SK-N-SH treated with all-trans-retinoic acid at 6 μM for 48 hours (cell line): Measurements from ENCODE around the gene PDHB.

Experiments
- ATAC-seq: fragments of 200-7000 bp; cut with Tn5 transposase; 3 replicates; pipeline ENCODE4 v1.9.1; 2020; ENCODE audit warnings: mild to moderate bottlenecking, moderate library complexity
- ARNTL ChIP-seq: fragments of 450-650 bp; formaldehyde crosslinking; IDR thresholded peaks from 2 replicates; pipeline ENCODE4 v1.5.0; 2020; ENCODE audit warnings: low read depth, mild to moderate bottlenecking, moderate library complexity, borderline replicate concordance
- BACH2 ChIP-seq: fragments of 250-450 bp; sonication (Bioruptor Pico); IDR thresholded peaks from 2 replicates; pipeline ENCODE4 v1.9.0; 2021; ENCODE audit warnings: mild to moderate bottlenecking, borderline replicate concordance
- CREB5 ChIP-seq: fragments of 250-450 bp; sonication (Bioruptor Pico); IDR thresholded peaks from 2 replicates; pipeline ENCODE4 v1.5.1; 2020; ENCODE audit warnings: low read depth, mild to moderate bottlenecking, moderate library complexity
- CSDC2 ChIP-seq: fragments of 250-450 bp; sonication (Bioruptor Pico); IDR thresholded peaks from 2 replicates; pipeline ENCODE4 v1.5.0; 2020; ENCODE audit warnings: mild to moderate bottlenecking, moderate library complexity
- ESRRG ChIP-seq: fragments of 250-450 bp; sonication (Bioruptor Pico); IDR thresholded peaks from 2 replicates; pipeline ENCODE4 v1.6.1; 2021; ENCODE audit warnings: mild to moderate bottlenecking
- ISL1 ChIP-seq: fragments of 250-450 bp; sonication (Bioruptor Pico); IDR thresholded peaks from 2 replicates; pipeline ENCODE4 v2.1.2; 2022; ENCODE audit warnings: mild to moderate bottlenecking, moderate library complexity
- OSR1 ChIP-seq: fragments of 250-450 bp; sonication (Bioruptor Pico); IDR thresholded peaks from 2 replicates; pipeline ENCODE4 v1.8.0; 2022; ENCODE audit warnings: moderate library complexity, mild to moderate bottlenecking, inconsistent platforms
- PATZ1 ChIP-seq: fragments of 250-450 bp; sonication (Bioruptor Pico); IDR thresholded peaks from 2 replicates; pipeline ENCODE4 v1.8.0; 2020; ENCODE audit warnings: mild to moderate bottlenecking, moderate library complexity, borderline replicate concordance
- POU6F1 ChIP-seq: fragments of 250-450 bp; sonication (Bioruptor Pico); IDR thresholded peaks from 2 replicates; pipeline ENCODE4 v1.8.0; 2021; ENCODE audit warnings: low read depth, mild to moderate bottlenecking, moderate library complexity, borderline replicate concordance
- PPARA ChIP-seq: fragments of 250-450 bp; sonication (Bioruptor Pico); IDR thresholded peaks from 2 replicates; pipeline ENCODE4 v1.5.0; 2020; ENCODE audit warnings: mild to moderate bottlenecking, borderline replicate concordance
- RARB ChIP-seq: fragments of 250-450 bp; sonication (Bioruptor Pico); IDR thresholded peaks from 2 replicates; pipeline ENCODE4 v1.8.0; 2021; ENCODE audit warnings: mild to moderate bottlenecking, moderate library complexity
- SNAI2 ChIP-seq: fragments of 250-450 bp; sonication (Bioruptor Pico); IDR thresholded peaks from 2 replicates; pipeline ENCODE4 v1.5.0; 2020; ENCODE audit warnings: mild to moderate bottlenecking, moderate library complexity
- TCF4 ChIP-seq: fragments of 250-450 bp; sonication (Bioruptor Pico); IDR thresholded peaks from 2 replicates; pipeline ENCODE4 v1.8.0; 2021; ENCODE audit warnings: mild to moderate bottlenecking, moderate library complexity, borderline replicate concordance
- ZC3H10 ChIP-seq: fragments of 250-450 bp; sonication (Bioruptor Pico); IDR thresholded peaks from 2 replicates; pipeline ENCODE4 v1.5.1; 2021; ENCODE audit warnings: mild to moderate bottlenecking, moderate library complexity
- ZFP3 ChIP-seq: fragments of 250-450 bp; sonication (Bioruptor Pico); IDR thresholded peaks from 2 replicates; pipeline ENCODE4 v1.5.0; 2020; ENCODE audit warnings: mild to moderate bottlenecking, moderate library complexity
- ZFP30 ChIP-seq: fragments of 450-650 bp; formaldehyde crosslinking; IDR thresholded peaks from 2 replicates; pipeline ENCODE4 v1.5.0; 2022; ENCODE audit warnings: mild to moderate bottlenecking, moderate library complexity
- ZNF565 ChIP-seq: fragments of 450-650 bp; formaldehyde crosslinking; conservative IDR thresholded peaks from 2 replicates; pipeline ENCODE4 v1.5.0; 2020; ENCODE audit warnings: low read depth, mild to moderate bottlenecking, moderate library complexity
- ZNF8 ChIP-seq: fragments of 450-650 bp; formaldehyde crosslinking; IDR thresholded peaks from 2 replicates; pipeline ENCODE4 v1.5.0; 2020; ENCODE audit warnings: mild to moderate bottlenecking, moderate library complexity
- TF ChIP-seq, protein P1 (sequence below): fragments of 250-450 bp; sonication (Bioruptor Pico); IDR thresholded peaks from 2 replicates; pipeline ENCODE4 v1.5.1; 2021; ENCODE audit warnings: mild to moderate bottlenecking, moderate library complexity
- TF ChIP-seq, protein P2 (sequence below): fragments of 250-450 bp; sonication (Bioruptor Pico); IDR thresholded peaks from 2 replicates; pipeline ENCODE4 v1.5.0; 2020; ENCODE audit warnings: mild to moderate bottlenecking, moderate library complexity

Gene PDHB

DNA sequence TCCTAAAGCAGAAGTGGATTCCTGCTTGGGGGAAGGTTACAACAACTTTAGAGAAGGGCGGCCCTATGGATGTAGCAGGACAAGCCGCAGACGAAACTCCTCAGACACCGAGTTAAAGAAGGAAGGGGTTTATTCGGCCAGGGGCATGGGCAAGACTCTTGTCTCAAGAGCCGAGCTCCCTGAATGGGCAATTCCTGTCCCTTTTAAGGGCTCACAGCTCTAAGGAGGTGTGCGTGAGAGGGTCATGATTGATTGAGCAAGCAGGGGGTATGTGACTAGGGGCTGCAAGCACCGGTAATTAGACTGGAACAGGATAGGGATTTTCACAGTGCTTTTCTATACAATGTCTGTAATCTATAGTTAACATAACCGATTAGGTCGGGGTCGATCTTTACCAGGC is 879 bp upstream of the PDHB start:
- no peak for TF ChIP-seq OSR1
- no peak for TF ChIP-seq PATZ1 (CRISPR knock-in tag)
- ATAC-seq, result no peak

DNA sequence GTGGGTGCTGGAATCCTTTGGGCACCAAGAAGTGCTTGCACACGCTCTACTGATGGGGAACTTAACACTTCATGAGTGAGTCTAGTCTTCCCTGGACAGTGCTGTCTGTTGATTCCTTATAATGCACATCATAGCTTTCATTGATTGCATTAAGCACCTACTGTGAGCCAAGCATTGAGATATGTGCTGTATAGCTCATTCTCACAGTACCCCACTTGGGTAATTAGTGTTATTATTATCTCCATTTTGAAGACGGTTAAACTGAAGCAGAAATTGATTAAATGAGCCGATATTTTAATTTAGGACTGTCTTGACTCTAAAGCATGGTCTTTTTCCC is 504 bp upstream of the PDHB start:
- ATAC-seq, result no peak
- TF ChIP-seq, protein P1, sequence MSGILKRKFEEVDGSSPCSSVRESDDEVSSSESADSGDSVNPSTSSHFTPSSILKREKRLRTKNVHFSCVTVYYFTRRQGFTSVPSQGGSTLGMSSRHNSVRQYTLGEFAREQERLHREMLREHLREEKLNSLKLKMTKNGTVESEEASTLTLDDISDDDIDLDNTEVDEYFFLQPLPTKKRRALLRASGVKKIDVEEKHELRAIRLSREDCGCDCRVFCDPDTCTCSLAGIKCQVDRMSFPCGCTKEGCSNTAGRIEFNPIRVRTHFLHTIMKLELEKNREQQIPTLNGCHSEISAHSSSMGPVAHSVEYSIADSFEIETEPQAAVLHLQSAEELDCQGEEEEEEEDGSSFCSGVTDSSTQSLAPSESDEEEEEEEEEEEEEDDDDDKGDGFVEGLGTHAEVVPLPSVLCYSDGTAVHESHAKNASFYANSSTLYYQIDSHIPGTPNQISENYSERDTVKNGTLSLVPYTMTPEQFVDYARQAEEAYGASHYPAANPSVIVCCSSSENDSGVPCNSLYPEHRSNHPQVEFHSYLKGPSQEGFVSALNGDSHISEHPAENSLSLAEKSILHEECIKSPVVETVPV (CRISPR knock-in tag), result no peak
- TF ChIP-seq POU6F1 (CRISPR knock-in tag), result no peak
- TF ChIP-seq ISL1 (CRISPR knock-in tag), result no peak
- no peak for TF ChIP-seq ZFP30
- TF ChIP-seq PPARA (CRISPR knock-in tag), result no peak
- no peak for TF ChIP-seq SNAI2
- no peak for TF ChIP-seq ZNF8 (CRISPR knock-in tag)
- TF ChIP-seq ZC3H10 (CRISPR knock-in tag), result no peak
- TF ChIP-seq ARNTL (CRISPR knock-in tag), result no peak
- no peak for TF ChIP-seq BACH2 (CRISPR knock-in tag)
- no peak for TF ChIP-seq CREB5 (CRISPR knock-in tag)
- TF ChIP-seq PATZ1 (CRISPR knock-in tag), result no peak
- no peak for TF ChIP-seq ZFP3 (CRISPR knock-in tag)
- TF ChIP-seq OSR1, result no peak
- TF ChIP-seq ESRRG (CRISPR knock-in tag), result no peak
- TF ChIP-seq RARB (CRISPR knock-in tag), result no peak
- TF ChIP-seq, protein P2, sequence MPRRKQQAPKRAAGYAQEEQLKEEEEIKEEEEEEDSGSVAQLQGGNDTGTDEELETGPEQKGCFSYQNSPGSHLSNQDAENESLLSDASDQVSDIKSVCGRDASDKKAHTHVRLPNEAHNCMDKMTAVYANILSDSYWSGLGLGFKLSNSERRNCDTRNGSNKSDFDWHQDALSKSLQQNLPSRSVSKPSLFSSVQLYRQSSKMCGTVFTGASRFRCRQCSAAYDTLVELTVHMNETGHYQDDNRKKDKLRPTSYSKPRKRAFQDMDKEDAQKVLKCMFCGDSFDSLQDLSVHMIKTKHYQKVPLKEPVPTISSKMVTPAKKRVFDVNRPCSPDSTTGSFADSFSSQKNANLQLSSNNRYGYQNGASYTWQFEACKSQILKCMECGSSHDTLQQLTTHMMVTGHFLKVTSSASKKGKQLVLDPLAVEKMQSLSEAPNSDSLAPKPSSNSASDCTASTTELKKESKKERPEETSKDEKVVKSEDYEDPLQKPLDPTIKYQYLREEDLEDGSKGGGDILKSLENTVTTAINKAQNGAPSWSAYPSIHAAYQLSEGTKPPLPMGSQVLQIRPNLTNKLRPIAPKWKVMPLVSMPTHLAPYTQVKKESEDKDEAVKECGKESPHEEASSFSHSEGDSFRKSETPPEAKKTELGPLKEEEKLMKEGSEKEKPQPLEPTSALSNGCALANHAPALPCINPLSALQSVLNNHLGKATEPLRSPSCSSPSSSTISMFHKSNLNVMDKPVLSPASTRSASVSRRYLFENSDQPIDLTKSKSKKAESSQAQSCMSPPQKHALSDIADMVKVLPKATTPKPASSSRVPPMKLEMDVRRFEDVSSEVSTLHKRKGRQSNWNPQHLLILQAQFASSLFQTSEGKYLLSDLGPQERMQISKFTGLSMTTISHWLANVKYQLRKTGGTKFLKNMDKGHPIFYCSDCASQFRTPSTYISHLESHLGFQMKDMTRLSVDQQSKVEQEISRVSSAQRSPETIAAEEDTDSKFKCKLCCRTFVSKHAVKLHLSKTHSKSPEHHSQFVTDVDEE (CRISPR knock-in tag), result no peak

DNA sequence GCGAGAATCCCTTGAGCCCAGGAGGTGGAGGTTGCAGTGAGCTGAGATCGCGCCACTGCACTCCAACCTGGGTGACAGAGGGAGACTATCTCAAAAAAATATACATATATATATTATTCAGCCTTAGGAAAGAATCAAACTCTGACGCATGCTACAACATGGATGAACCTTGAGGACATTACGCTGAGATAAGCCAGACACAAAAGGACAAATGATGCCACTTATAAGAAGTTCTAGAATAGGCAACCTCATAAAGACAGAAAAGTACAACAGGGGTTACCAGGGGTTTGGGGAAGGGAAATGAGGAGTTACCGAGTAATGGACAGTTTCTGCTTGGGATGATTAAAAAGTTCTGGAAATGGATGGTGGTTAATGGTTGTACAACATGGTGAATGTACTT is 727 bp downstream of the PDHB start:
- ATAC-seq, result no peak
- TF ChIP-seq CSDC2 (CRISPR knock-in tag) (no peak), ESRRG (CRISPR knock-in tag) (no peak), RARB (CRISPR knock-in tag) (no peak), BACH2 (CRISPR knock-in tag) (no peak), TCF4 (CRISPR knock-in tag) (no peak), ARNTL (CRISPR knock-in tag) (no peak), SNAI2 (no peak), OSR1 (no peak), ZNF565 (CRISPR knock-in tag) (no peak)
- TF ChIP-seq, protein P1 (CRISPR knock-in tag), result no peak
- TF ChIP-seq, protein P2 (CRISPR knock-in tag), result no peak
